K562 (cell line): Measurements from ENCODE around the gene MED22. TPM values are rescaled to one million over a fixed set of nuclear protein-coding genes. Genes with fewer than 3 reads are reported as not detected.
A peak's percentile ranks its signal among the peaks of the same experiment; 100 is the strongest.

Source experiments
- ARID2 ChIP-seq: fragments of 450-650 bp; IDR thresholded peaks from 2 replicates; pipeline ENCODE4 v1.6.1; 2017; ENCODE audit warnings: antibody characterized with exemption, mild to moderate bottlenecking
- NFRKB ChIP-seq: fragments of 450-650 bp; IDR thresholded peaks from 2 replicates; pipeline ENCODE4 v1.6.1; 2016; ENCODE audit warnings: low read depth
- NR2C1 ChIP-seq, 2 experiments: fragments of 450-650 bp; IDR thresholded peaks; 2 replicates each; pipeline ENCODE4 v1.6.1; 2017; ENCODE audit warnings: mild to moderate bottlenecking in 2 of 2, antibody characterized with exemption in 1 of 2, inconsistent platforms in 1 of 2, missing compliant biosample characterization in 1 of 2, missing genetic modification characterization in 1 of 2
- POLR2G ChIP-seq: fragments of 200-400 bp; formaldehyde crosslinking; IDR thresholded peaks from 2 replicates; pipeline ENCODE4 v1.6.1; 2017; ENCODE audit warnings: low read depth, mild to moderate bottlenecking, antibody characterized with exemption, low read length, moderate library complexity
- ZEB2 ChIP-seq: fragments of 450-650 bp; IDR thresholded peaks from 2 replicates; pipeline ENCODE4 v1.6.1; 2016
- ZNF263 ChIP-seq: sonication (generic); formaldehyde crosslinking; IDR thresholded peaks from 2 replicates; pipeline ENCODE4 v1.8.0; 2022; ENCODE audit warnings: mild to moderate bottlenecking, missing genetic modification reagents, borderline replicate concordance
- polyA plus RNA-seq, 8 experiments: library from polyadenylated mRNA; depleted of rRNA in 4 of 8; stranded (reverse) in 5 of 8; unstranded in 3 of 8; fragments of >200 nt; fragmentation: Nextera tagmentation in 2 of 8; fragmentation: Illumina TruSeq in 1 of 8; extraction: Ambion mirVana in 2 of 8; extraction: Trizol in 1 of 8; gene quantifications; 2 replicates each; pipeline versions ENCODE4 v1.2.1 to v1.2.3, GENCODE V29; 2011 to 2014; ENCODE audit warnings: inconsistent platforms in 1 of 8, missing spikeins in 1 of 8
- total RNA-seq, 7 experiments: library from RNA; depleted of rRNA in 6 of 7; stranded (reverse); fragments of >200 nt in 6 of 7; fragmentation: Illumina TruSeq in 2 of 7; extraction: Trizol in 2 of 7; gene quantifications; 2 replicates each; pipeline versions ENCODE4 v1.2.1 to v1.2.3, GENCODE V29; 2011 to 2021; ENCODE audit warnings: low replicate concordance in 1 of 7
- TF ChIP-seq, protein P1 (sequence below): fragments of 250-450 bp; sonication (Bioruptor Pico); IDR thresholded peaks from 2 replicates; pipeline ENCODE4 v1.5.0; 2021; ENCODE audit warnings: mild to moderate bottlenecking, moderate library complexity
- TF ChIP-seq, protein P2 (sequence below), 2 experiments: fragments of 450-650 bp; IDR thresholded peaks; 2 replicates each; pipeline ENCODE4 v1.6.1; 2018; ENCODE audit warnings: mild to moderate bottlenecking in 2 of 2, low read depth in 1 of 2; ENCODE audit not compliant: partially characterized antibody in 2 of 2
- TF ChIP-seq, protein P3 (sequence below): sonication (generic); formaldehyde crosslinking; IDR thresholded peaks from 2 replicates; pipeline ENCODE4 v1.8.0; 2022; ENCODE audit warnings: missing genetic modification reagents, mild to moderate bottlenecking, borderline replicate concordance
- TF ChIP-seq, protein P4 (sequence below): fragments of 250-450 bp; sonication (Bioruptor Pico); IDR thresholded peaks from 2 replicates; pipeline ENCODE4 v1.8.0; 2021; ENCODE audit warnings: borderline replicate concordance, mild to moderate bottlenecking, moderate library complexity; ENCODE audit not compliant: poor library complexity, severe bottlenecking

The MED22 gene
- total and polyA plus RNA-seq, 9 of the 15 experiments (the other 6 are each of a cell fraction or from before 2014, with no cell fraction given): 0.73 to 35.6 (median 22.3) TPM

DNA sequence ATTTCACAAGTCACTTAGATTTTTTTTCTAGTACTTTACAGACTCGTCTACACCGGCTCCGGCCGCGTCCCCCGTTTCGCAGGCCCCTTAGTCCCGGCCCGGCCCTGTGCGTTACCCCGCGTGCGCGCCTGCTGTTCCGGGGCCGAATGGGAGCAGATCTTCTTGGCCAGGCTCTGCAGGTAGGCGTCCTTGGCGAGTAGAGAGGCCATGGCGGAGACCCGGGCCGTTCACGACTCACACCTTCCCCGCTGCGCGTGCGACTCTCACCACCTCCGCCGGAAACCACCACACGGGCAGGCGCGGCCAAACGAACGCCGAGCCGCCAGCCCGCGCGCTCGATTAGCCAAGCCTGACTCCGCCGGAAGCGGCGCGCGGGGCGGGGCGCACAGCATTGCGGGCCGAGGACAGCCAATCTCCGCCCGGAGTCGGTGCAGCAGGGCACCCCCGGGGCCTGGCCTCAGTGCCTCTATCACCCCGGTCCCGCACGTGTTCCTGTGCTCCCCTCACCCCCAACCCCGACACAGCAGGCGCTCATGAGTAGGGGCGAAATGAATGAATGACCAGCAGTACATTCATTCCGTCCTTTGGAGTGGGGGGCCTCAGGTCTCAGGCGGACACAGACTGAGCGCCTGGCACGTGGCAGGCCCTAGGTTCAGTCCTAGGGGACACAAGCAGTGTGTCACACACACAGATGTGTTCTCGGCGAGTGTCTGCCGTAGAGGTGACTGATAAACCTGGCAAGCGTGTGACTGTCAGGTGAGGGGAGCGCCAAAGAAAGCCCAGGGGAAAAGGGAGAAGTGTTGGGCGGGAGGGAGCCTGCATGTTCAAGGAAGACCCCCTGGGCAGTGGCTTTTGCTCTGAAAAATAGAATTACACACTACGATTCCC lies 11.8 kb downstream of the MED22 start, which contains the start of gene SURF6 (continued):
- TF ChIP-seq, protein P1, sequence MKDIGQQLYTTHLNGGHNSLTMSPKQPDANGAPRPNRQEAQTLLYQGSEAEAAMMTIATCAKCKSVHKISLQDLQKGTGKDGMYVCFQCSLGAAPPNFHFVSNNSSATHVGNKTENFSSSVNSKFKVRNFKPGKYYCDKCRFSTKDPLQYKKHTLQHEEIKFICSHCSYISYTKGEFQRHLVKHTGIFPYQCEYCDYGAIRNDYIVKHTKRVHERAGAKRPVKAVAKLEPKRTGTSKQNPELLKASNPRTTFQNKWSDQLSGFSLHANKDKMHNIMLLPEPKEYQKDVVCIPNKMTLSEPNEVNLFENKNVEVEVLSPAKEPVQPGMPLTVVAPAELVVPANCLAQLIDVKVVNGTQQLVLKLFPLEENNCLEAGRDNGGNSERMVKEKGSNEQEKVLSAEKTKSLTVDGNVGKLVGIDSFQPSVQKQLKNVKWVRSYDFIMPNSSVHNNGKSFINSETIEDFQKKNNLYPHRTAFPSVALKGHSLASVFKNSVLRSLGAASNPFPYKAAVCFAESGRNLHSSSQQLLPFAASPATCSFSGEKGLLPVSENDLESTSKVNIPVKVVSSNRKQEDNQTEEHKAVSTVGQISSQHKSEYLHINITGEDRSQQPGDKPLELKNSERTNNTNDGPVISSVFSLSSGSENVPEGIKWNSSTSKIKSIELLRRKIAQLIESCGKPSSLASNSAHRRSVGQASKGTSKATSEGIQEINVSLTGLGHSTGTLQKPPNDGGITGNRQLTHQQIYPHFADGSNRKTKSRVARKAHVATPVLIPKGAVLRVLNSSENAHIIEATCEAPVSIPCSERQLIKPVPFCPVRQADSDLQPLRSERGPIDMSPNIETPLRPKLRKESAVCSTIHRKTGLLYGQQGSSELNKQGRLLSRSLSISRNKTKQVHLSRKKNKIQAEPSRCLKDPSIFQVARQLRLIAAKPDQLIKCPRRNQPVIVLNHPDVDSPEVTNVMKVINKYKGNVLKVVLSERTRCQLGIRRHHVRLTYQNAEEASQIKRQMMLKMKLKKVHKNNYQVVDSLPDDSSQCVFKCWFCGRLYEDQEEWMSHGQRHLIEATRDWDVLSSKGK (CRISPR knock-in tag): no peak
- TF ChIP-seq, protein P2, sequence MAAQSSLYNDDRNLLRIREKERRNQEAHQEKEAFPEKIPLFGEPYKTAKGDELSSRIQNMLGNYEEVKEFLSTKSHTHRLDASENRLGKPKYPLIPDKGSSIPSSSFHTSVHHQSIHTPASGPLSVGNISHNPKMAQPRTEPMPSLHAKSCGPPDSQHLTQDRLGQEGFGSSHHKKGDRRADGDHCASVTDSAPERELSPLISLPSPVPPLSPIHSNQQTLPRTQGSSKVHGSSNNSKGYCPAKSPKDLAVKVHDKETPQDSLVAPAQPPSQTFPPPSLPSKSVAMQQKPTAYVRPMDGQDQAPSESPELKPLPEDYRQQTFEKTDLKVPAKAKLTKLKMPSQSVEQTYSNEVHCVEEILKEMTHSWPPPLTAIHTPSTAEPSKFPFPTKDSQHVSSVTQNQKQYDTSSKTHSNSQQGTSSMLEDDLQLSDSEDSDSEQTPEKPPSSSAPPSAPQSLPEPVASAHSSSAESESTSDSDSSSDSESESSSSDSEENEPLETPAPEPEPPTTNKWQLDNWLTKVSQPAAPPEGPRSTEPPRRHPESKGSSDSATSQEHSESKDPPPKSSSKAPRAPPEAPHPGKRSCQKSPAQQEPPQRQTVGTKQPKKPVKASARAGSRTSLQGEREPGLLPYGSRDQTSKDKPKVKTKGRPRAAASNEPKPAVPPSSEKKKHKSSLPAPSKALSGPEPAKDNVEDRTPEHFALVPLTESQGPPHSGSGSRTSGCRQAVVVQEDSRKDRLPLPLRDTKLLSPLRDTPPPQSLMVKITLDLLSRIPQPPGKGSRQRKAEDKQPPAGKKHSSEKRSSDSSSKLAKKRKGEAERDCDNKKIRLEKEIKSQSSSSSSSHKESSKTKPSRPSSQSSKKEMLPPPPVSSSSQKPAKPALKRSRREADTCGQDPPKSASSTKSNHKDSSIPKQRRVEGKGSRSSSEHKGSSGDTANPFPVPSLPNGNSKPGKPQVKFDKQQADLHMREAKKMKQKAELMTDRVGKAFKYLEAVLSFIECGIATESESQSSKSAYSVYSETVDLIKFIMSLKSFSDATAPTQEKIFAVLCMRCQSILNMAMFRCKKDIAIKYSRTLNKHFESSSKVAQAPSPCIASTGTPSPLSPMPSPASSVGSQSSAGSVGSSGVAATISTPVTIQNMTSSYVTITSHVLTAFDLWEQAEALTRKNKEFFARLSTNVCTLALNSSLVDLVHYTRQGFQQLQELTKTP (IDR thresholded peaks at IDR 0.05; ENCODE audit: low read depth in 1 of 2, partially characterized antibody in 2 of 2): no peak
- TF ChIP-seq ZNF263 (CRISPR knock-in tag) (no peak), ZEB2 (0 out of 2 replicates have a peak, but pooled peaks have one; percentile 31), NR2C1 (IDR thresholded peaks at IDR 0.05) (no peak), NR2C1 (tag; IDR thresholded peaks at IDR 0.05) (peak; percentile 41; the same call in 1 of the 2 replicates), NFRKB (peak; percentile 67; the same call in 1 of the 2 replicates), POLR2G (peak; percentile 95), ARID2 (no peak)
- TF ChIP-seq, protein P3, sequence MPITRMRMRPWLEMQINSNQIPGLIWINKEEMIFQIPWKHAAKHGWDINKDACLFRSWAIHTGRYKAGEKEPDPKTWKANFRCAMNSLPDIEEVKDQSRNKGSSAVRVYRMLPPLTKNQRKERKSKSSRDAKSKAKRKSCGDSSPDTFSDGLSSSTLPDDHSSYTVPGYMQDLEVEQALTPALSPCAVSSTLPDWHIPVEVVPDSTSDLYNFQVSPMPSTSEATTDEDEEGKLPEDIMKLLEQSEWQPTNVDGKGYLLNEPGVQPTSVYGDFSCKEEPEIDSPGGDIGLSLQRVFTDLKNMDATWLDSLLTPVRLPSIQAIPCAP (CRISPR knock-in tag): no peak
- TF ChIP-seq, protein P4, sequence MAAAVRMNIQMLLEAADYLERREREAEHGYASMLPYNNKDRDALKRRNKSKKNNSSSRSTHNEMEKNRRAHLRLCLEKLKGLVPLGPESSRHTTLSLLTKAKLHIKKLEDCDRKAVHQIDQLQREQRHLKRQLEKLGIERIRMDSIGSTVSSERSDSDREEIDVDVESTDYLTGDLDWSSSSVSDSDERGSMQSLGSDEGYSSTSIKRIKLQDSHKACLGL: peak; percentile 77
